Measurements from ENCODE around the gene KLHL17.

The KLHL17 gene

GRCh38 chr1:950881-951280 is 9.5 kb upstream of the KLHL17 start:
- no peak for DNase-seq (ENCODE audit: low spot score)
- ChIA-PET CTCF (no interaction called here), POLR2A (ENCODE audit: low non-redundant PET) (no interaction called here)
- 0 out of 2 replicates have a peak overlapping the region, but pooled peaks have one; percentile 2 for H3K27ac ChIP-seq
- TF ChIP-seq CTCF (conservative IDR thresholded peaks at IDR 0.05; ENCODE audit: low read depth) = no peak

GRCh38 chr1:951364-951763 is 9.0 kb upstream of the KLHL17 start:
- no peak for TF ChIP-seq CTCF (conservative IDR thresholded peaks at IDR 0.05; ENCODE audit: low read depth)
- DNase-seq (ENCODE audit: low spot score) = no peak
- CTCF ChIA-PET = no interaction called here
- H3K27ac ChIP-seq = 0 out of 2 replicates have a peak overlapping the region, but pooled peaks have one; percentile 2
- POLR2A ChIA-PET (ENCODE audit: low non-redundant PET) = no interaction called here

- DNase-seq (ENCODE audit: low spot score) = no peak
- ChIA-PET CTCF (no interaction called here), POLR2A (ENCODE audit: low non-redundant PET) (no interaction called here)
- no peak for TF ChIP-seq CTCF (conservative IDR thresholded peaks at IDR 0.05; ENCODE audit: low read depth)
- H3K27ac ChIP-seq = no peak overlapping the region
These were observed 8.2 kb upstream of the KLHL17 start for GRCh38 chr1:952201-952600.

GRCh38 chr1:952603-953002 is 7.8 kb upstream of the KLHL17 start:
- ChIA-PET POLR2A (ENCODE audit: low non-redundant PET) (no interaction called here), CTCF (no interaction called here)
- no peak for DNase-seq (ENCODE audit: low spot score)
- TF ChIP-seq CTCF (conservative IDR thresholded peaks at IDR 0.05; ENCODE audit: low read depth) = no peak
- H3K27ac ChIP-seq = no peak overlapping the region

GRCh38 chr1:953524-954320 is 6.7 kb upstream of the KLHL17 start:
- ChIA-PET CTCF (interaction anchor here (1.0 kb wide), 1 partner anchor 84 kb away, joined by 3 read pairs; no protein-coding TSS in a partner anchor), POLR2A (ENCODE audit: low non-redundant PET) (no interaction called here)
- TF ChIP-seq CTCF (conservative IDR thresholded peaks at IDR 0.05; ENCODE audit: low read depth) = no peak
- no peak overlapping the region for H3K27ac ChIP-seq
- no peak for DNase-seq (ENCODE audit: low spot score)

GRCh38 chr1:954927-955326 is 5.5 kb upstream of the KLHL17 start:
- POLR2A ChIA-PET (ENCODE audit: low non-redundant PET) = no interaction called here
- CTCF ChIA-PET = no interaction called here
- no peak for DNase-seq (ENCODE audit: low spot score)
- no peak for TF ChIP-seq CTCF (conservative IDR thresholded peaks at IDR 0.05; ENCODE audit: low read depth)
- H3K27ac ChIP-seq = no peak overlapping the region

Data from RWPE1 (cell line).